Uterus (tissue), 2 donors: ENCODE results near the gene CPM.

Experiments used
- CTCF ChIP-seq, 4 experiments: fragments of 200-600 bp in 2 of 4; fragments of 450-650 bp in 2 of 4; sonication (generic) in 2 of 4; IDR thresholded peaks; one replicate each; pipeline ENCODE4 v1.5.1; 2016 to 2019; ENCODE audit warnings: antibody characterized with exemption in 4 of 4, mild to moderate bottlenecking in 2 of 4, moderate library complexity in 1 of 4
- POLR2A ChIP-seq, 2 donors: fragments of 450-650 bp; IDR thresholded peaks; one replicate each; pipeline ENCODE4 v1.6.1; 2016; ENCODE audit warnings: antibody characterized with exemption in 2 of 2, mild to moderate bottlenecking in 1 of 2, moderate library complexity in 1 of 2

GRCh38 chr12:68890701-68891113 is 42.3 kb downstream of the CPM start:
- TF ChIP-seq CTCF (IDR thresholded peaks at IDR 0.05) (no peak), POLR2A (IDR thresholded peaks at IDR 0.05) (no peak)
